Activated gamma-delta T cell (primary cell): ENCODE measurements around the gene OR5C1.
"Not testable (repeated sequence)": the region's sequence is repeated elsewhere in the genome, so short reads cannot be mapped to it uniquely, and the experiment has no call there.

ENCODE experiments used
- DNase-seq: peaks from one replicate; lab custom pipeline; 2025; lab: John Stamatoyannopoulos, UW

OR5C1 gene

DNA sequence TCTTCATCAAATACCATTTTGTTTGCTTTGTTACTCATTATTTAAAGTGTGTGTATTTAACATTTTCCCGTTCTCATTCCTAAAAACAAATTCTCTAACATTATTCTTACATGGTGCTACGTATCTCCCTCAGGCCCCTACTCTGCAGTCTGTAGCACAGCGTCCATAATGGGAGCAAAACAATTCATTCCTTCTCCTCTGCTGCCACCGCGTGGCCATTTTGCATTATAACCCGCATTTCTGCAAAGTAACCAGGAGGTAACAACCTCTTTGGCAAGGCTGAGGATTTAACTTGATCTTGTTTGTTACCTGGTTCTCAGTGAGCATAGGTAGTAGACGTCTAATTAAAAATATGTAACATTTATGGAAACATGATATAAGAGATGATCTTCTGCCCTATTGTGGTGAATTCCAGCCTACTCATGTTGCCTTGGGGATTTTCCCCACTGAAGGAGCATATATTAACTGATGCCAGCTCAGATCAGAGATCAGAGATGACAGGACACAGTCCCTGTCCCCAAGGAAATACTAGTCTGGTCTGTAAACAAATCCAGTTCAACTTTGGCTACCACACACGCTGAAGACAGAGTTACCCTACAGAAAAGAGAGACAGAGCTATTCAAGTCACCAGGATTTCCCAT, 21.7 kb downstream of the OR5C1 start:
- no peak for DNase-seq

- DNase-seq = no peak
Observed at GRCh38 chr9:122812736-122813135, 24.0 kb downstream of the OR5C1 start.

DNA sequence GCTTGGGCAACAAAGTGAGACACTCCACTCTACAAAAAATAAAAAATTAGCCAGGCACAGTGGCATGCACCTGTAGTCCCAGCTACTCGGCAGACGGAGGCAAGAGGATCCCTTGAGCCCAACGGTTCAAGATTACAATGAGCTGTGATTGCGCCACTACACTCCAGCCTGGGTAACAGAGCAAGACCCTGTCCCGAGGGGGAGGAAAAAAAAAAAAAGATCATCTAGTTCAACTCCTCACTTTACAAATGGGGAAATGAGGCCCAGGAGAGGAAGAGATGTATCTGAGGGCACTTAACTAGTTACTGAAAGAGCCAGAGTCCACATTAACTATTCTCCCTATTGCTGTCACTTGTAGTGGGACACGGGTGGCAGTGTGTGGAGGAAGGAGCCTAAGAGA, 25.8 kb downstream of the OR5C1 start:
- DNase-seq = no peak

GRCh38 chr9:122815544-122815943, 26.8 kb downstream of the OR5C1 start:
- DNase-seq = no peak

DNA sequence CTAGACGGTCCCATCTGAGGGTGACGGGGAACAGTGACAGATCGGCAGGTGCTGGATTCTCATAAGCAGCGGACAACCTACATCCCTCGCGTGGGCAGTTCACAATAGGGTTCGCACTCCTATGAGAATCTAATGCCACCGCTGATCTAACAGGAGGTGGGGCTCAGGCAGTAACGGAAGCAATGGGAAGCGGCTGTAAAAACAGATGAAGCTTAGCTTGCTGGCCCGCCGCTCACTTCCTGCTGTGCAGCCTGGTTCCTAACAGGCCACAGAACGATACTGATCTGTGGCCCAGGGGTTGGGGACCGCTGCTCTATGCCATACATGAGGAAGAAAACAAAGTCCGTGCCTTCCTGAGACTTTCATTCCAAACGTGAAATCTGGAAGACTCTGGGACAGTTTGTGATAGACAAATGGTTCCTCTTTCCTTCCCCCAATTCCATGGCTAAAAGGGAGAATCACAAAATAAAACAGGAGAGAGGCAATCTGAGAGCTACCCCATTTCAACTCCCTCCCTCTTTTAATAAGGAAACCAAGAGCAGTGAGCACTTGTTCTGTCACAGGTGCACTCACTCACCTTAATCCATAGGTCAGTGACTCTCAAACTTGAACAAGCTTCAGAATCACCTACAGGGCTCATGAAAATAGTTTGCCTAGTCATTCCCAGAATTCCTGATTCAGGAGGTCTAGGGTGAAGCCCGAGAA, 27.6 kb downstream of the OR5C1 start:
- DNase-seq = no peak

DNA sequence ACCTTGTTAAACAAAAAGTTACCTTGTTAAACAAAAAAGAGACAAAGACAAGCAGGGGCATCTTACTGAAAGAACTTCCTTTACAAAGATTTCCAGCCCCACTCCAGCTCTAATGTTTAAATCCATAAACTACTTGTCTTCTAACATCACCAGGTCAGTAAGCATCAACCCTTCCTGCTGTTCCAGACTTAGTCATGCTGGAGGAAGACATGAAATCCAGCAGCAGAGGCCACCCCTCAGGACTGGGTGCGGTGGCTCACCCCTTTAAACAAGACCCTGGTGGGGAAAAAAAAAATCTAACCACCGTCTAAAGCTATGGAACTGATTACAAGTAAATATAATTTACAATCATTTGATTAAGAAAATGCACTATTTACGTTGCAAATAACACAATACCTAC, 30.6 kb downstream of the OR5C1 start:
- DNase-seq = no peak

GRCh38 chr9:122819791-122820489, 31.2 kb downstream of the OR5C1 start:
- DNase-seq = no peak

GRCh38 chr9:122820490-122820845, 31.7 kb downstream of the OR5C1 start:
- no peak for DNase-seq

- no peak for DNase-seq
Observed at GRCh38 chr9:122821278-122821943, 32.7 kb downstream of the OR5C1 start.

DNA sequence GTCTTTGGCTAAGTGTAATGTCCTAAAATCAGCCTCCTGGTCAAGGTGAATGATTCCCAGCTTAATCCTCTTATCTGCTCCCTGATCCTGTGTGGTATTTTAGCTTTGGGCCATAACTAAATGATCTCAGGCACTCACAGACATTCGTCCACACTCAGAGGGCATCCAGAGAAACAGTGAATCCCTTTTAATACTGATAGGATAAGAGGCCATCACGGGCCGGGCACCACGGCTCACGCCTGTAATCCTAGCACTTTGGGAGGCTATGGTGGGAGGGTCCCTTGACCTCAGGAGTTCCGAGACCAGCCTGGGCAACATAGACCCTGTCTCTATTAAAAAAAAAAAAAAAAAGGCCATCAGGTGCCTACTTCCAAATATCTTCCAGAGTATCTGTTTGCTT, 33.3 kb downstream of the OR5C1 start:
- DNase-seq = no peak

DNA sequence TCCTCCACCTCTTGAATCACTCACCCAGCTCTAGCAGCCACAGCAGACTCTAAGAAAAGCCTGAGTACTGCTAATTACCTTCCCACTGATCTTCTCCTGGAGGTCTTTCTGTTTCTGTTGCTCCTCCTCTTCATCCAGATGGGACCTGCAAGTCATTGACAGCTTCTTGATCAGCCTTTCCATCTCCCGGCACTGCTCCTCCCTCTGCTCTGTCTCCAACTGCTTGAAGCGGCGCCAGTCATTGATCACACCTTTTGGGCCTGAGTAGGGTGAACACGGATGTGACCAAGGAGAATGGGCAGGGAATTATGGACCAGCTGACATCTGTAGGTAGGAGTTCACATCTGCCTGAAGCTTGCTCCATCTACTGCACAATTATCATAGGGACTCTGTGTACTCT, 34.2 kb downstream of the OR5C1 start:
- no peak for DNase-seq

DNA sequence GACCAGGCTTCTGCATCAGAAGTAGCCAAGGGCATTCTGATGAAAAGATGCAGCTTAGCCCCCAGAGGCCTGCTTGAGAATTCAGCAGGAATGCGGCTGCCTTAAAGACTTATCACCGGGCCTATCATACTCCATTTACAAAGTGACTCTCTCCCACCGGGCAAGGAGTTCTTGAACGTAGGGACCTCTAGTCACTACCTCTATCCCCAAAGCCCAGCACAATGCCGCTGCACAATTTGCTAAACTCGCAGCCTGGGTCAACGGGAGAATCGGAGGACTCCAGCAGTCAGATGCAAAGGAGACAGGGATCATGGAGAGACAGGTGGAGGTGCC, 39.0 kb downstream of the OR5C1 start:
- no peak for DNase-seq

DNA sequence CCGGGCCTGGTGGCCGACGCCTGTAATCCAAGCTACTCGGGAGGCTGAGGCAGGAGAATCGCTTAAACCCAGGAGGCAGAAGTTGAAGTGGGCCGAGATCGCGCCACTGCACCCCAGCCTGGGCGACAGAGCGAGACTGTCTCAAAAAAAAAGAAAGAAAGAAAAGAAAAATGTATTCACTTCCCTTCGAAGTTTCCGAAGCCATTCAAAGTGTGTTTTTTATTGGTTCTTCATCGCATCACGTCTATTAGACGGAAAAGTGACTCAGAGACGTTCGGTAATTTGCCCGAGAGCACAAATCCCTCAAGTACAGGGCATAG, 40.2 kb downstream of the OR5C1 start:
- DNase-seq = not testable (repeated sequence)

GRCh38 chr9:122832194-122832593, 43.5 kb downstream of the OR5C1 start:
- no peak for DNase-seq

- no peak for DNase-seq
Observed at GRCh38 chr9:122835313-122835731, 46.6 kb downstream of the OR5C1 start.

DNA sequence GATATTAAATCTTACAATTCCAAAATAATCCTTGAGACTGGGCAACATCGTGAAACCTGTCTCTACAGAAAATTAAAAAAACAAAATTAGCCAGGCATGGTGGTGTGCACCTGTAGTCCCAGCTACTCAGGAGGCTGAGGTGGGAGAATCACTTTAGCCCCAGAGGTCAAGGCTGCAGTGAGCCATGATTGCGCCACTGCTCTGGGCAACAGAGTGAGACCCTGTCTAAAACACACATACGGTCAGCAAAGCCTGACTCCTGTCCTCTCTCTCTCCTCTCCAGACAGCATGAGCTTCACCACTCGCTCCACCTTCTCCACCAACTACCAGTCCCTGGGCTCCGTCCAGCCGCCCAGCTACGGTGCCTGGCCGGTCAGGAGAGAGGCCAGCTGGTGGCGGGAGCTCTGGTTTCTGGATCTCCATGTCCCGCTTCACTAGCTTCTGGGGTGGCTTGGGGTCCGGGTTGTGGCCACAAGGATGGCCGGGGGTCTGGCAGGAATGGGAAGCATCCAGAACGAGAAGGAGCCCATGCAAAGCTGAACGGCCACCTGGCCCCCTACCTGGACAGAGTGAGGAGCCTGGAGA, 48.6 kb downstream of the OR5C1 start:
- no peak for DNase-seq

GRCh38 chr9:122838441-122838840, 49.7 kb downstream of the OR5C1 start:
- not testable (repeated sequence) for DNase-seq
